Skin of body (tissue), 2 donors: ENCODE measurements around the gene CA5A. TPM values are rescaled to one million over a fixed set of nuclear protein-coding genes. Genes with fewer than 3 reads are reported as not detected.
"Not testable (repeated sequence)": the region's sequence is repeated elsewhere in the genome, so short reads cannot be mapped to it uniquely, and the experiment has no call there.

Source experiments
- DNase-seq: peaks from one replicate; lab custom pipeline; 2025; lab: John Stamatoyannopoulos, UW
- total RNA-seq: library from RNA; depleted of rRNA; stranded (reverse); fragments of >200 nt; gene quantifications from one replicate; pipeline ENCODE4 v1.2.3, GENCODE V29; 2014

Gene CA5A
- total RNA-seq: not detected

DNA sequence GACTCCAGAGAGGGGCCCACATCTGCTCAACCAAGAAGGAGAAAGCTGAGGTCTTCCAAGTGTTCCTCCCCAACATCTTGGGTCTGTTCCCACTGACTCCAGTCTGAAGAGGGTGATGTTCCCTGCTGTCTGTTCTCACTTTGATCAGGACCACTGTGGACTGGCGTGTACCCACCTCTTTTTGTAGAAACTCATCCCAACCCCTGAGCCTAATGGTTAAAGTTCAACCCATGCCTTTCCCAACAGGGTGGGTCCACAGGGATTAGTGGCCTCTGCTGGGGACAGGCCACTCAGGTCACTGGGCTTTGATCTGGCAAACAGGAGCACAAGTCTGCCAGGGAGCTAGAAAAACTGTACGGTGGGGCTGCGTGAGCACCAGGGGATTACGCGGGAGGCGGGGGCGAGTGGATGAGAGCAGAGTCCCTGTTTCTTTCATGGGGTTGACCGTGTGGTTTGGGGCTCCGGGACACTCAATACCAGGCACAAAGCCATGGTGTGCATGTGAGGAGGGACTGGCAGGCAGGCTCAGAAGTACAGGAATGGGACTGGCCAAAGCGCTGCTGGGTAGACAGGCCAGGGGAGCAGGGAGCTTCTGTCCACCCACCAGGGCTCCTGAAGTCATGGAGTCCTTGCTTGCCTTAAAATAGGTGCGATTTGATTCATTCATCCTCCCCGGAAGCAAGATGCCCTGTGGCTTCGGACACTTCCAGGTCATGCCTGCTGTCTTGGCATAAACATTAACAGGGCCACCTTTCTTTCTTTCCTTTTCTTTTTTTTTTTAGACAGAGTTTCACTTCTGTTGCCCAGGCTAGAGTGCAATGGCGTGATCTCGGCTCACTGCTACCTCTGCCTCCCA lies at the start of gene CA5A:
Gene CA5A (minus strand): TSS at position 155 of the 856 bp plus-strand sequence. CDS start 79 bp downstream, at position 76.
- no peak for DNase-seq

DNA sequence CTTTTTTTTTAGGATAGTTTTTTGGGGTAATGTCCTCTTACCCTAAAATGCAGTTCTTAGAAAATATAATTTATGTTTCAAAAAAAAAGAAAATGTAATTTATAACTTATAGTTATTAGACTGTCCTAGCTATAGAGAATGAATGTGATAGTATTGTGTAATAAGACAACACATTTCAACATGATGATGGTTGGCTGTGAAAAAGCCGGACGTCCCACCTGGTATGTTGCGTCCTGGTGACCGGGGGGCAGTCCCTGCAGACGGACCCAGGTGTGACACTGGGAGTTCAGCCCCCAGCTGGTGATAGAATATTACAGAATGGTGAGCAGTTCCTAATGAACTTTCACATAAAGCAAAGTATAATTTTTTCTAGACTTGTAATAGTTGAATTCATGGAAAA lies 49.2 kb upstream of the CA5A start:
- not testable (repeated sequence) for DNase-seq

DNA sequence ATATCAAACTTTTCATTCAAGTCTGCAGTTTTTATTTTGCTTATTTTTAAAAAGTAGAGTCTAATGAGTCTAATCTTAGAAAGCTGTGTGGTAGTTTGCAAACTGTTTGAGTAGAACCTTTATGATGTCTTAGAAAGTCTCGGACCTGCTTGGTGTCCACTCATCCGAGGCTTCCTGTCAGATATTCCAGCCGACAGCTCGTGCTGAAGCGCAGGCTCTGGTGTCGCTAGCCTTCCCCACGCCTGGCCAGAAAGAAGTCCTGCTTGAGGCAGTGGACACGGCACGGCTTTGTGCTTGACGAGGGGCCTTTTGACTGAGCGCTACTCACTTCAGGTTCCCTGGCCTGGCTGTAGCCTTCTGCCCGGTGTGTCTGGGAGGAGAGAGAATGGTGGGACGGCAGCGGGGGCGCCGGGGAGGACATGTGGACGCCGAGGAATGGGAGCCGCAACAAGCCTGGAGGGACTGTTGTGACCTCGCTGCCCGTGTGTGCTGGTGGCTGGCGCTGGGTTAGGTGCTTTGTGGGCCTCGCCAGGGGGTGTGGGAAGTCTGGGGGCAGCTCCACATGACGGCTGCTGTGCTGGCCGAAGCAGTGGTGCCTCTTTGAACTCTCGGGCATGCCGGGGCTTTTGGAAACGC lies 48.4 kb upstream of the CA5A start:
- DNase-seq: no peak

DNA sequence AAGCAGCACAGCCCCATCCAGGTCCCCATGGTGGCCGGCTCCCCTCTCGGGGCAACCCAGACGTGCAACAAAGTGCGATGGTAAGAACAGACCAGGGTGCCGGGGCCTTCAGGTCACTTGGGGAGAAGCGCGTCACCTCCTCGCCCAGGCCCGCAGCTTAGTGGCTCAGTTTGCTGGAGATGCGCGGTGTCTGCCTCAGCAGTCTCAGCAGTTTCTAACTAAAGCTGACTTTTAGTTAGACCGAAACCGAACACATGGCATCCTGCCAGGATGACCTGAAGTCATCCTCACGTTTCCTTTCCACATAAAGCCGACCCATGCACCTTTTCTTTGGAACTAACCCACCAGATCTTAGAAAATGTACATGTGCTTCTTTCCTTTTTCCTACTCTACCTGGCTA lies 47.9 kb upstream of the CA5A start:
- DNase-seq: not testable (repeated sequence)

DNA sequence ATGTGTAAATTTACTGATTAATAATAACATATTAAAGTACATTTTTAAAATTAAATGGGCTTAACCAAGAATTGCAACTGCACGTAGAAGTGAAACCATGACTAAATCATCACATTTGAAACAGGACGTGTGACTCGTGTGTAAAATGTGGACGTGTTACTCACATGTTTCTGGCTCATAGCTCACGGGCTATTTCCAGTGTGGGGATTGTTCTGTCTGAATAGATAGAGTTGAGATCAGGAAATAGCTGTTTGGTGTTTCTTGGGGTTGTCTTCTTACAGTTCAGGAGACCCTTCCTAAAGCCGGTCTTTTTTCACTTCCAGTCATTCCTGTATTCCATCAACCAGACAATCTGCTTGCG lies 47.4 kb upstream of the CA5A start:
- DNase-seq: not testable (repeated sequence)

DNA sequence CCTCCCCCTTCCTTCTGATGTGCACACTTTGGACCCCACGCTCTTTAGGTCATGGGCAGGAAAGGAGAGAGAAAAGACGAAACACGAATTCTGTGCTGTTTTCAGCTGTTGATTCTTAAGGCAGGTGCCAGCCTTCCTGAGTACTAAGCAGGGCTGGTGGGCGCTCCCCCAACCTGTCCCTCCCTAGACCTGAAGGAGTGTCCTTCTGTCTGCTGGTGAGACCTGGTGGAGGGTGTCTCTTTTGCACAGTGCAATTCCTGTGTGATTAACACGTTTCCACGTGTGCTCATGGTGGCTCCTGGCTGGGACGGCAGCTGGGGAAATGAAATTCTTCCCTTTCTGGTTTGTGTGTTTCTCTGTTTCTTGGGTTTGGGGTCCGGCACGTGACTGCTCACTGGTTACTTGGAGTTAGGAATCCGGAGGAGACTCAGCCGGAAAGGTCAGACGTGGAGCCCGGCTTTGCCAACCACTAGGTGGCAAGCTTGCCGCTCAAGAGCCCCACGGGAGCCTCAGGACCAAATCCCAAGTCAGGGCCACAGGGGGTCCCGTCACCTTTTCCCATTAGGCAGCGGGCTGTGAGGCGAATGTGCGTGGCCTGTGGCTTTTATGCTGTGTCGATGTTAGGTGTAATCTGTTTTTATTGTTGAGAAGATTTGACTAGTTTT lies 46.9 kb upstream of the CA5A start:
- DNase-seq: not testable (repeated sequence)

DNA sequence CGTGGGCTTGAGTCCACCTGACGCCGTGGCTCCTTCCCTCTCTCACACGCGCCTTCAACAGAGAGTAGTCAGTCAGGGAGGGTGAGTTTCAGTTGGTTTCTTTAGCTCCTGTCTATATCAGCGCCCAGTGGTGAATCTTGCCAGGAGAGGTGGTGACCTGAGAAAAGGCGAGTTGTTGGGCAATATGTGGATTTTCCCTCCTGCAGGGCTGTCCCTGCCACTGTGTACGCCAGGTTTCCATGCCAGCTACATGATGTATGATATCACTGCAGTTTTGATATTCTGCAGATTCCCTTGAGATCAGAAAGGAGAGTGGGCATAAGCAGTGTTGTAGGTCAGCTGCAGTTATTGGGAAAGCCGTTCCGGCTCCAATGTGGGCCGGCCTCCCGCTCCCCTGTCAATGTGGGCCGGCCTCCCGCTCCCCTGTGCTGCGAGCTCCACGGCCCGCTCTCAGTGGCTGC lies 46.3 kb upstream of the CA5A start:
- DNase-seq: no peak

DNA sequence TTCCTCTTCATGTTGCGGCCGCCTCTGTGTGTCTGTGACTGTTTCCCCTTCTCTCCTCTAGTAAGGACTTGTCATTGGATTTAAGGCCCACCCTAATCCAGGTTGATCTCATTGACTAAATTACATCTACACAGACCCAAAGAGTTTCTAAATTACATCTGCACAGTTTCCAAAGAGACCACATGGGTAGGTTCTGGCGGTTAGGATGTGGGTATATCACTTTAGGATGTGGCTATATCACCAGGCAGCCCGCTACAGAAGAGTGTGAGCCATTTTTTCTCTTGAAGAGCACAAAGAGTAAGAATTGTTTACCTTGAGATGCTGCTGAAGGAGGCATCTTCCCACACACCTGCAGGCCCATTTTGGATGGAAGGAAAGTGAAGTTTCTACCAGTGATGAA lies 45.0 kb upstream of the CA5A start:
- not testable (repeated sequence) for DNase-seq

DNA sequence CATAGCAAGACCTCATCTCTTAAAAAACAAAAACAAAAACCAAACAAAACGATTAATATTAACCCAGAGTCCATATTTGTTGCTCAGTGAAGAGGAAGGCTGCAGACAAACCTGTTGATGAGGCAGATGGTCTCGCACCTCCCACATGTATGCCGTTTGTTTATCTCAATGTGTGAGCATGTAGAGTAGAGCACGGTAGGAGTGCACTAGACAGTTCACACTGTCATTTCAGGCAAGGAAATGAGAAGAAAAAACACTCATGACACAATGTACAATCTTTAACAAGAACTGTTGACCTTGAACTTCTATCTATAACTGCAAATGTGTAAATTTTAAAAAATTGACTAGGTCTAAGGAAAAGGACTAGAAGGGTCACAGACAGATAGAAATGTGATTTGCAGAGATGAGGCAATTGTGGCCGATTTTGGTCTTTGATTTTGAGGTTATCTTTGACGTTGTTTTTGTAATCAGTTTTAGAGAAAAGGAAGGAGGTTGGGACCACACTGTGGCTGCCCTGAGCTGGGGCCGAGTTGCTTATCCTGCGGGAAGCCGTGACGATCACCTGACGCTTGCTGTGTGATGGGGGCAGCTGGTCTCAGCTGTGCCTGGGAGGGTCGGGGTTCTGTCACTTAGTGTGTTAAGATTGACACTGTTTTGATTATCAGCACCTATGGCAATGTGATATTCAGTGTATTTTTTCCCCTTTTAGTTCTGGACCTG lies 43.7 kb upstream of the CA5A start:
- DNase-seq: not testable (repeated sequence)

DNA sequence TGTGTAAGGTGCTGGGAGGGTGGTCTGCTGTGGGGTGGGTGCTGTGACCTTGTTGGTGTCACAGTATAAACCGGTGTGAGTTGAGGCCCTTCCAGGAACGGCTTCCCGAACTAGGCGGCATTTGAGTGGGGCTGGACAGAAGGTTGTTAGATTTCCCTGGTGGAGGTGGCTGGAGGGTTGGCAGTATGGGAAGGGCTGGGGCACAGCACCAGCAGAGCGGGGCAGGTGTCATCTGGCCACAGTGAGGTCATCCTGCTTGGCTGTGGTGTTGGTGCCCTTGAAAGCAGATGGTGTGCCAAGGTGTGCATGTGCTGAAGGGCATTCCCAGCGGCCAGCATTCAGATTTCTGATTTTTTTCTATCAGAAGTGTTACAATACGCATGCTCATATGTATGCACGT lies 43.0 kb upstream of the CA5A start:
- no peak for DNase-seq

DNA sequence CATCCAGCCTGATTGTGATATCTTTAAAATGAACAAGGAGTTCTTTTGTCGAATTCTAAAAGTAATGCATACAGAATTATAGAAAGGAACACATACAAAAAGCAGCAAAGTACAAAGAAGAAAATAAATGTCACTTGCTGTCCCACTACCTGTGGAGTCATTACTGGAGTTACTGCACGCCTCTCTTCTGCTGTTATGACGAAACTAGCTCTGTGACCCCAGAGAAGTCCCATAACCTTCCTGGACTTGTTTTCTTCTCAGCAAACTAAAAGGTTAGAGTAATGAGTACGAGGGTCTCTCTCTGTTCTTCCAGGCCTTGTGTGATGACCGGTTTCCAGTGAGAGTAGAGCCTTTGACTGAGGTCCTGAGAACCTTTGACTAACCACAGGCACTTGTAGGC lies 41.8 kb upstream of the CA5A start:
- DNase-seq: no peak

DNA sequence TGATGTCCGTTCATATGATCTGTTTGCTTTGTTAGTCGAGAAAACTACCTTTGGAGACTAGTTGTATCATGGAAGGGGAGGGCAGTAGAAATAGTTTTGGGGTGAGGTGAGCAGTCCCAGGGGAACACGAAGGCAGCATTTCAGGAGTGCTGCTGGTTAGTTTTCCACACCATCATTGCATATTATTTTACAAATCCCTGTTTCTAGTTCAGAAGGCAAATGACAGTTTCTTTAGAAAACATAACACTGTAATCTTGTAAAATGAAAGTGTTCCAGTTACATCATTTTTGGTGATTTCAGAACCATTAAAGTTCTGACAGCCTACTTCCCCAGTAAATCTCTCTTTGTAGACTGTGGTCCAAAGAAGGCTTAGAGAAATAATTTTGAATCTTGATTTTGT lies 40.3 kb upstream of the CA5A start:
- DNase-seq: no peak

DNA sequence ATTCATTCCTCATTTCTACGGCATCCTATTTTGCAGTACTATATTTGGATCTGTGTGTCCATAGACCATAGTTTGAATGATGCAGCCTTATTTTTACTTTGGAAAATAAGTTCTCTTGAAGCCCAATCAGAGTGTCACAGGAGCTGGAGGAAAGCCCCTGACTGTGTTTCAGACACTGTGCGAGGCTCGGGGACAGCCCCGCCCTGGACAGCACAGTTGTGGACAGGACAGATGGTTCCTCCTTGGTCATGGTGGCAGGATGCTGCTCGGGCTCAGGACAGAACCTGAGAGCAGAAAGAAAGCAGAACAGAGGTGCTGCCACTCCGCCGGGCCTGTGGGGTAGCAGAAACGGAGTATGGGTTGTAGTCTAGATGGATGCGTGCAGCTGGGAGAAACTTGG lies 37.8 kb upstream of the CA5A start:
- DNase-seq: no peak

DNA sequence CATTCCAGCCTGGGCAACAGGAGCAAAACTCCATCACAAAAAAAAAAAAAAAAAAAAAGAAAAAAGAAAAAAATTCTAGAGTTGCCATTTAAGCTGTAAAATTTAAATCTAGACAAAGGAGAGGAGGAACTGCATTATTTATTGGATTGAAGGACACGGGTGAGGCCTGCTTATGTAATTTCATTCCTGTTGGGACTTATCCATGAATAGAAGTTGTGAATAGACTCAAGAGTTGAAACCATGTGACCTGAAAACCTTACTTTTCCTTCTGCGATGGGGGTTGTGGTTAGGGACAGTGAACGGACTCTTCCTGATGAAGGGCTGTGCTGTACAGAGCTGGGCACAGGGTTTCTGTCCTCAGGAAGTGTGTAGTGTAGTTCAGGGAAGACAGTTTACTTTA lies 37.4 kb upstream of the CA5A start:
- no peak for DNase-seq

DNA sequence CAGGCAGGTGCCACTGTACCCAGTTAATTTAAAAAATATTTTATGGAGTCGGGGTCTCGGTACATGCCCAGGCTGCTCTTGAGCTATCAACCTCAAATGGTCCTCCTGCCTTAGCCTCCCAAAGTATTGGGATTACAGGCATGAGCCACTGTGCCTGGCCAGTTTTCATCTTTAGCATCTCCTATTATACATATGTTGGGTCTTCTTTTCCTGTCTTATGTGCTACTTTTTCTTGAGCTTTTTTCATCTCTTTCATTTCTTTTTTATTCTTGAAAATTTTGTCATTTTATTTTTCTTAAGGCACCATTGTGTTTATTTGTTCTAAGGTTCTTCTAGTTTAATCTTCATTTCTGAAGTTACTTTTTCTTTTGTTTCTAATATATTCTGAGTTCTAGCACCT lies 35.6 kb upstream of the CA5A start:
- DNase-seq: no peak

DNA sequence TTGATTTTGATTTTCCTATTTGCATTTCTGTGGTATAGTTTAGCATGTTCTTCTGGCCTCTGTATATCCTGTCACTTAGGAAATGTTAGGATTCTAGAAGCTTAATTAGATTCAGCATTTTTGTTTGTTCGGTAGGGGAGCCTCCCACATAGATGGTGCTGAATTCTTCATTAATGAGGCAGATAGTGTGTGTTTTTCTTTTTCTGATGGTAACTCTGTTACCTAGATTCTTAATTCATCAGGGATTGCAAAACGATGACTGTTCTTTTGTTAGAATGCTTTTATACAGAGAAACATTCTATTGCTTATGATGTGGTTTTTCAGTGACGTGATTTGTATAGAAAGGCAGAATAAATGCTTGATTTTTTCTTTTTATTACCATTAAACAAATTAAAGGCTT lies 33.9 kb upstream of the CA5A start:
- no peak for DNase-seq

DNA sequence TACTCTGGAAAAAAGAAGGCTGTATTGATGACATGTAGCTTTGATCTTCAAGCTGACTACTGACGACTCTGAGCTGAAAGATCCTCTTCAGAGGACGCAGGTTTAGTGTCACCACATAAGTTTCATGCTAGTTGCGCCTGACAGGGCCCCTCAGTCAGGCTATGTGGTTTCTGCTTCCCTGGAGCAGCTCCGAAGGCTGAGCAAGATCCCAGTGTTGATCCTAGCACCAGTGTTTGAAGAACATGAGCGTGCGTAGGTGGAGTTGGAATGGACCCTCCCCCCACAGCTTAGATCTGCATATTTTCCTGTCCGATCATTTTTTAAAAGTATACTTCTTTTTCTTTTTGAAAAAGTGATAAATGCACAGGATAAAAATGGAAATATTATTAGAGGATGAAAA lies 32.2 kb upstream of the CA5A start:
- DNase-seq: no peak

DNA sequence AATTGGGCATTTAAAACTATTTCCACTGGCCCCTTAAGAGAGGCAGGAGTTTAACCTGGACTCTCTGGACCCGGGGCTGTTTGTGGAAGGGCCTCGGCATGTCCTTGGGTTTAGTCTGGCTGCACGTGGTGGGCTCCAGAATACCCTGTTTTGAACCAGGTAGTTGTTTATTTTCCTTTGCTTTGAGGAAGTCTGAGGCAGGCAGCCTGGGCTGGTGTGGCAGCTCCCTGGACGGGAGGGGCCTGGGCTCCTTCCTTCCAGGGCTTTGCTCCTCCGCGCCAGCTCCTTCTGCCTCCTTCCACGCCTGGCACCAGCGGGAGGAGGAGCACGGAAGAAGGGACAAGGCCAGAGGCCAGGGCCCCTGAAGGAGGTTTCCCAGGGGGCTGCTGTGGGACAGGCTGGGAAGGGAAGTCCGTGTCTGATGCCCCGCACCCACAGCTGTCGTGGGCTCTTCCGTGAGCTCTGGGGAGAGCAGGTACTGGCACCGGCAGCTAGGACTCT lies 30.4 kb upstream of the CA5A start:
- no peak for DNase-seq

DNA sequence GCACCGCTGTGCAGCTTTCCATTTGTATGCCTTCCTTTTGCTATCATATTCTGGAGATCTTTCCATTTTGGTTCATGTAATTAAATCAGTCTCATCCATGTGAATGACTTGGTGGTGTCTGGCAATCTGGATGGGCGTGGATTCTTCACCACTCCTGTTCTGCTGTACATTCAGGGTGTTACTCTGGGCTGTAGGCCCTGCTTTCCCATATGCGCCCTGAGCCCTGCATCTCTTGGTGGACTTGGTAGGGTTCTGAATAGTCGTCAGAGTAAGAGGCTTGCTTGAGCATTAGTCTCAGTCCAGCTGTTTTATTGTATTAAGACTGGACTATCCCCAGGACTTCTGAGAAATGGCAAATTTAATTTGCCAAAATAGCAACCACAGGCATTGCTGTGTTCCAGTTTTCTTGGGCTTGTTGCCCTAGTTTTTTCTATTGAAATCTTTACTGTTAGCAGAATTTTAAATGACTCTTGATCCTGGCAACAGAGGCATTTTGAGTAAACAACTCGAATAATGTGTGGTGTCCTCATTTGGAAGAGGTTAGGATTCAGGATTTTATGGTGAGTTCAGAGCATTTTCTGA lies 29.8 kb upstream of the CA5A start:
- peak; percentile 52 for DNase-seq

DNA sequence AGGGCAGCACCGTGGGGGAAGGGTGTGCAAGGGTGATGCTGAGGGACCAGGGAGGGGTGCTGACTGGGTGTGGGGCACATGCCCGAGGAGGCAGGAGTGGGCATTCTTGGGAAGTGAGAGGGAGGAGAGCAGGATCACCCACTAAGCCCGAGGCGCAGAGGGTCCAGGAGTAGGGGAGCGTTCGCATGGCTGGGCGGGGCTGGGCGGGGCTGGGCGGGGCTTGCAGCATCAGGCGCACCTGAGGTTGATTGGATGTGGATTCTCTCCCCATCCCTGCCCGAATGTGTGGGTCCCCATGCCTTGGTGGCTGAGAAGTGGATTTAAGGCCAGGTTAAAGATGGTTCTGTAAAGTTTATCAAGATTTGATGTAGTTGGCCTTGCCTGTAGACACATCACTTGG lies 29.1 kb upstream of the CA5A start:
- no peak for DNase-seq

DNA sequence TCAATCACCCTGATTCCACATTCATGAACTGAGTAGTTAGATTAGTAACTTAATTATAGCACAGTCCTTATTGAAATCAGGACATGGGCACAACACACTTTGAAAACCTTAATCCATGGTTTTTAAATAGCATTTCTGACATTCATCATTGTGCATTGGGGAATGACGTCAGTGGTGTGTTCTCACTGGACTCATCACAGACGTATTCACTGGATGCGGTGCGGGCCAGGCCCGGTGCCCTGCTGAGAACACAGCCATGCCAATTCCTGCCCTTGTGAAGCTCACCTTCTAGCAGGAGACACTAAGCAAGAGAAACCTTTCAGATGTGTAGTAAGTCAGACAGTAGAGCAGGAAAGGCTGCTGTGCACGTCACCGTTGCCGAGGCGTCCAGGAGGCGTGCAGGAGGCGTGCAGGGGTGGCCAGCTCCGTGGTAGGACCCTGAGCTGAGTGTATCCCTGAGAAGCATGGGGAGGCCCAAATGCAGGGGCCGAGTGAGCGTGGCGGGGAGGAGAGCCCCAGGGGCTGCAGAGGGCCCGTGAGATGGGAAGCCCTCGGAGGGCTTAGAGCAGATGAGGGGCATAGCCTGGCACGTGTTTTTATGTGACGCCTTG lies 27.8 kb upstream of the CA5A start:
- no peak for DNase-seq
